Measurements from ENCODE around the gene ZNF536. TPM values are rescaled to one million over a fixed set of nuclear protein-coding genes. Genes with fewer than 3 reads are reported as not detected.

Gene ZNF536
- total RNA-seq, 5 donors from 2014 or later (not counting 1 experiment from before 2014, with no cell fraction given): 0.03 to 0.40 (median 0.07) TPM; not detected in 1

- Mint-ChIP-seq H3K36me3 (no peaks in the 10 kb centered on the region), H3K4me3 (no peak overlapping the region), H3K9me3 (peaks cover 0 to 8% (median 0%) of the 10 kb centered on the region in 3 donors), H3K4me1 (no peaks in the 10 kb centered on the region), H3K27me3 (peaks cover 3 to 14% of the 10 kb centered on the region in 2 donors), H3K27ac (no peak overlapping the region)
- Histone ChIP-seq H3K36me3 (ENCODE audit: control insufficient read depth in 2 of 2, extremely low read depth in 1 of 2, insufficient read depth in 1 of 2, low read length in 1 of 2) (no peaks in the 10 kb centered on the region), H3K27me3 (replicated peaks in 1 of 2; ENCODE audit: control insufficient read depth in 2 of 2, extremely low read depth in 1 of 2, insufficient read depth in 2 of 2, low read length in 1 of 2) (peaks cover 0 to 6% of the 10 kb centered on the region in 2 experiments), H3K27ac (ENCODE audit: low read length) (no peak overlapping the region), H3K4me3 (ENCODE audit: control insufficient read depth in 1 of 2, extremely low read depth in 1 of 2, low read length in 1 of 2) (no peak overlapping the region), H3K4me1 (ENCODE audit: control insufficient read depth in 1 of 2, extremely low read depth in 1 of 2, insufficient read depth in 2 of 2, low read length in 2 of 2) (no peaks in the 10 kb centered on the region), H3K9me3 (no peaks in the 10 kb centered on the region)
- ChIA-PET CTCF (no interaction called here), POLR2A (no interaction called here)
- ATAC-seq (replicated peaks in 1 of 4) (no peak), DNase-seq (no peak)
- 80% methylated on average over 1 of the region's 7 CpGs for WGBS (ENCODE audit: insufficient coverage)
These were observed 21.2 kb upstream of the ZNF536 start for GRCh38 chr19:30350692-30351663.

- H3K27me3 ChIP-seq (replicated peaks in 1 of 2; ENCODE audit: control insufficient read depth in 2 of 2, extremely low read depth in 1 of 2, insufficient read depth in 2 of 2, low read length in 1 of 2): peaks cover 0 to 6% of the 10 kb centered on the region in 2 experiments
- H3K27ac ChIP-seq (ENCODE audit: low read length): no peak overlapping the region
- Mint-ChIP-seq H3K27ac (no peak overlapping the region), H3K9me3 (peaks cover 0 to 4% (median 0%) of the 10 kb centered on the region in 3 donors), H3K4me1 (no peaks in the 10 kb centered on the region), H3K36me3 (no peaks in the 10 kb centered on the region), H3K27me3 (peaks cover 3 to 15% of the 10 kb centered on the region in 2 donors), H3K4me3 (no peak overlapping the region)
- H3K36me3 ChIP-seq (ENCODE audit: control insufficient read depth in 2 of 2, extremely low read depth in 1 of 2, insufficient read depth in 1 of 2, low read length in 1 of 2): no peaks in the 10 kb centered on the region
- H3K9me3 ChIP-seq: no peaks in the 10 kb centered on the region
- CTCF ChIA-PET: no interaction called here
- WGBS (ENCODE audit: insufficient coverage): no CpG with 5 or more reads among the region's 2 CpGs
- H3K4me1 ChIP-seq (ENCODE audit: control insufficient read depth in 1 of 2, extremely low read depth in 1 of 2, insufficient read depth in 2 of 2, low read length in 2 of 2): no peaks in the 10 kb centered on the region
- POLR2A ChIA-PET: no interaction called here
- H3K4me3 ChIP-seq (ENCODE audit: control insufficient read depth in 1 of 2, extremely low read depth in 1 of 2, low read length in 1 of 2): no peak overlapping the region
- no peak for DNase-seq
- ATAC-seq (replicated peaks in 1 of 4): no peak
These were observed 20.4 kb upstream of the ZNF536 start for GRCh38 chr19:30351774-30352173.

- Mint-ChIP-seq H3K36me3 (no peaks in the 10 kb centered on the region), H3K4me3 (no peak overlapping the region), H3K9me3 (no peaks in the 10 kb centered on the region), H3K4me1 (no peaks in the 10 kb centered on the region), H3K27me3 (peaks cover 8 to 19% of the 10 kb centered on the region in 2 donors), H3K27ac (no peak overlapping the region)
- H3K27ac ChIP-seq (ENCODE audit: low read length): no peak overlapping the region
- WGBS (ENCODE audit: insufficient coverage): 88% methylated on average over 12 of the region's 13 CpGs
- ChIA-PET CTCF (no interaction called here), POLR2A (no interaction called here)
- DNase-seq: no peak
- no peaks in the 10 kb centered on the region for H3K4me1 ChIP-seq (ENCODE audit: control insufficient read depth in 1 of 2, extremely low read depth in 1 of 2, insufficient read depth in 2 of 2, low read length in 2 of 2)
- H3K27me3 ChIP-seq (replicated peaks in 1 of 2; ENCODE audit: control insufficient read depth in 2 of 2, extremely low read depth in 1 of 2, insufficient read depth in 2 of 2, low read length in 1 of 2): peaks cover 0 to 18% of the 10 kb centered on the region in 2 experiments
- ATAC-seq (replicated peaks in 1 of 4): no peak
- no peaks in the 10 kb centered on the region for H3K36me3 ChIP-seq (ENCODE audit: control insufficient read depth in 2 of 2, extremely low read depth in 1 of 2, insufficient read depth in 1 of 2, low read length in 1 of 2)
- H3K9me3 ChIP-seq: no peaks in the 10 kb centered on the region
- no peak overlapping the region for H3K4me3 ChIP-seq (ENCODE audit: control insufficient read depth in 1 of 2, extremely low read depth in 1 of 2, low read length in 1 of 2)
These were observed 18.7 kb upstream of the ZNF536 start for GRCh38 chr19:30353394-30353945.

- no peaks in the 10 kb centered on the region for H3K36me3 Mint-ChIP-seq
- POLR2A ChIA-PET: no interaction called here
- ATAC-seq (replicated peaks in 1 of 4) (no peak), DNase-seq (no peak)
- peaks cover 0 to 33% of the 10 kb centered on the region in 2 experiments for H3K27me3 ChIP-seq (replicated peaks in 1 of 2; ENCODE audit: control insufficient read depth in 2 of 2, extremely low read depth in 1 of 2, insufficient read depth in 2 of 2, low read length in 1 of 2)
- 97% methylated on average over 5 of the region's 5 CpGs for WGBS (ENCODE audit: insufficient coverage)
- H3K9me3 Mint-ChIP-seq: no peaks in the 10 kb centered on the region
- H3K27ac ChIP-seq (ENCODE audit: low read length): no peak overlapping the region
- peaks cover 0 to 5% (median 2%) of the 10 kb centered on the region in 3 donors for H3K4me1 Mint-ChIP-seq
- no peak overlapping the region for H3K27ac Mint-ChIP-seq
- H3K27me3 Mint-ChIP-seq: peaks cover 23 to 24% of the 10 kb centered on the region in 2 donors
- H3K4me1 ChIP-seq (ENCODE audit: control insufficient read depth in 1 of 2, extremely low read depth in 1 of 2, insufficient read depth in 2 of 2, low read length in 2 of 2): peaks cover 0 to 2% of the 10 kb centered on the region in 2 experiments
- no peak overlapping the region for H3K4me3 Mint-ChIP-seq
- no peak overlapping the region for H3K4me3 ChIP-seq (ENCODE audit: control insufficient read depth in 1 of 2, extremely low read depth in 1 of 2, low read length in 1 of 2)
- CTCF ChIA-PET: no interaction called here
- no peaks in the 10 kb centered on the region for H3K9me3 ChIP-seq
- H3K36me3 ChIP-seq (ENCODE audit: control insufficient read depth in 2 of 2, extremely low read depth in 1 of 2, insufficient read depth in 1 of 2, low read length in 1 of 2): no peaks in the 10 kb centered on the region
These were observed 16.6 kb upstream of the ZNF536 start for GRCh38 chr19:30355586-30355985.

- Mint-ChIP-seq H3K4me3 (no peak overlapping the region), H3K4me1 (peaks cover 2 to 11% (median 4%) of the 10 kb centered on the region in 3 donors), H3K27me3 (peaks cover 22 to 29% of the 10 kb centered on the region in 2 donors), H3K36me3 (no peaks in the 10 kb centered on the region), H3K9me3 (no peaks in the 10 kb centered on the region), H3K27ac (no peak overlapping the region)
- no peaks in the 10 kb centered on the region for H3K9me3 ChIP-seq
- H3K27me3 ChIP-seq (replicated peaks in 1 of 2; ENCODE audit: control insufficient read depth in 2 of 2, extremely low read depth in 1 of 2, insufficient read depth in 2 of 2, low read length in 1 of 2): peaks cover 0 to 38% of the 10 kb centered on the region in 2 experiments
- no peaks in the 10 kb centered on the region for H3K36me3 ChIP-seq (ENCODE audit: control insufficient read depth in 2 of 2, extremely low read depth in 1 of 2, insufficient read depth in 1 of 2, low read length in 1 of 2)
- ChIA-PET POLR2A (no interaction called here), CTCF (no interaction called here)
- H3K4me1 ChIP-seq (ENCODE audit: control insufficient read depth in 1 of 2, extremely low read depth in 1 of 2, insufficient read depth in 2 of 2, low read length in 2 of 2): peaks cover 0 to 3% of the 10 kb centered on the region in 2 experiments
- WGBS (ENCODE audit: insufficient coverage): 57% methylated on average over 6 of the region's 11 CpGs
- no peak overlapping the region for H3K4me3 ChIP-seq (ENCODE audit: control insufficient read depth in 1 of 2, extremely low read depth in 1 of 2, low read length in 1 of 2)
- H3K27ac ChIP-seq (ENCODE audit: low read length): no peak overlapping the region
- ATAC-seq (replicated peaks in 1 of 4): no peak
- no peak for DNase-seq
These were observed 15.1 kb upstream of the ZNF536 start for GRCh38 chr19:30356951-30357579.

GRCh38 chr19:30357580-30357954 is 14.6 kb upstream of the ZNF536 start:
- no peak overlapping the region for H3K27ac Mint-ChIP-seq
- Histone ChIP-seq H3K4me1 (ENCODE audit: control insufficient read depth in 1 of 2, extremely low read depth in 1 of 2, insufficient read depth in 2 of 2, low read length in 2 of 2) (peaks cover 0 to 3% of the 10 kb centered on the region in 2 experiments), H3K27me3 (replicated peaks in 1 of 2; ENCODE audit: control insufficient read depth in 2 of 2, extremely low read depth in 1 of 2, insufficient read depth in 2 of 2, low read length in 1 of 2) (peaks cover 0 to 41% of the 10 kb centered on the region in 2 experiments), H3K27ac (ENCODE audit: low read length) (no peak overlapping the region), H3K4me3 (ENCODE audit: control insufficient read depth in 1 of 2, extremely low read depth in 1 of 2, low read length in 1 of 2) (no peak overlapping the region), H3K9me3 (no peaks in the 10 kb centered on the region), H3K36me3 (ENCODE audit: control insufficient read depth in 2 of 2, extremely low read depth in 1 of 2, insufficient read depth in 1 of 2, low read length in 1 of 2) (no peaks in the 10 kb centered on the region)
- POLR2A ChIA-PET: no interaction called here
- no peaks in the 10 kb centered on the region for H3K9me3 Mint-ChIP-seq
- H3K4me1 Mint-ChIP-seq: peaks cover 2 to 11% (median 4%) of the 10 kb centered on the region in 3 donors
- WGBS (ENCODE audit: insufficient coverage): 86% methylated on average over 2 of the region's 5 CpGs
- no peak for ATAC-seq (replicated peaks in 1 of 4)
- DNase-seq: no peak
- no peak overlapping the region for H3K4me3 Mint-ChIP-seq
- no peaks in the 10 kb centered on the region for H3K36me3 Mint-ChIP-seq
- CTCF ChIA-PET: no interaction called here
- H3K27me3 Mint-ChIP-seq: peaks cover 17 to 30% of the 10 kb centered on the region in 2 donors

Measured in T-cell (primary cell).